ENCODE measurements around the gene ABTB2. TPM values are rescaled to one million over a fixed set of nuclear protein-coding genes. Genes with fewer than 3 reads are reported as not detected.
A peak's percentile ranks its signal among the peaks of the same experiment; 100 is the strongest.

ABTB2 gene
- polyA plus RNA-seq, 1 of the 3 experiments (the other 2 are of a cell fraction) = 7.8 TPM

DNA sequence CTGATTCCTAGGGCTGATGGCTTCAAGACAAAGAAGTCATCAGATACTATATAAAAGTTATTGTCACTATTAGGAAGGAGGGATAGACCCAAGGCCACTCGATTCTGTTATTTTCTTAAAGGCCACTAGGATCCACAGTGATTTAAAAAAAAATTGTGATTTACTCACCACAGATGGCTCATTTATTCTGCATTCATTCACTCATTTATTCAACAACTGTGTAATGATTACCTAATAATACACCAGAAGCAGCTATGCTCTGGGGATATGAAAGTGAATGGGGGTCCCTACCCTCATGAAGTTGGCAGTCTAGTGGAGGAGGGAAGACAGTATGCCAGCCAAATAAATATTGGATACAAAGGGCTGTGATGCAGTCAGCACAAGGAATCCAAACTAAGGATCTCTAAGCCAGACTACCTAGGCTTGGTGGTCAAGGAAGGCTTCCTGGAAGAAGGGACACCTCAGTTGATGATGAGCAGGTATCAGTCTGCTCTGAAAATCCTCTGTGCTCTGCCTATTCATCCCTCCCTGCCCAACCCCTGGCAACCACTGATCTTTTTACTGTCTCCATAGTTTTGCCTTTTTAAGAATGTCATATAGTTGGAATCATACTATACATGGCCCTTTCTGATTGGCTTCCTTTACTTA, 141.9 kb downstream of the ABTB2 start:
- CTCF ChIA-PET = interaction anchor here (2.1 kb wide), 1 partner anchor 10 kb away, joined by 6 read pairs; no protein-coding TSS in a partner anchor

DNA sequence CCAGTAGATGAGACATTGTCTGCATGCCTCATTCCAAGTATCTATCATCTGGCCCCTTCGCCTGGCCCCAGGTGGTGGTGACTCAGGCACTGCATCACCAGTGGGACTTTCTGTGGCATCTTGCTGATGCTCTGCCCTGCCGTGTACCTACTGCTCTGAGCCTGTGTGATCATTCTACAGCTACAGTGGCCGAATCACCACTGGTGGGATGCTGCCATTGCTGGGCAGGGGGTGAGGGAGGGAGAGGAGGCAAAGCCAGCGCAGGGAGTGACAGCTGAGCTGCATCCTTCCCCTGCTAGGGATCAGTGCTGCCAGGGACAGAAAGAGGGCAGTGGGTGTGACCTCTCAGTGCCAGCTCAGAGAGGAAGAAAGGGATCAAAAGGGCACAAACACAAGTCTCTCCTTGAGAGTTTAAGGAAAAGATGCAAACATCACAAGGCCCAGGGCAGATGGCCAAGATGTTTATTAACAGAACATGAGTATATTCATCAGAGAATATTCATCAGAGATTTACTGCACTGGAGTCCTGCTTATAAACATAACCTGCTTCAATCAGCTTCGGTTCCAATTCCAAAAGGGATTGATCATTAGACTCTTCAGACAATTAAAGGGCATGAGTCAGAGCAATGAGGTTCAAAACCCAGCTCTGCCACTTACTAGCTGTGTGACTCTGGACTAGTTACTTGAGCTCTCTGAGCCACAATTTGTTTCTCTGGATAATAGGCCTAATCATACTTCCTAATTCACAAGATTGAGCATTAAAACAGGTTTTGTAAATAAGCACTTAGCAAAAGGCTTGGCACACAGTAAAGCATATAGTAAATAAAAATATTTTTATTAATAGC, 142.6 kb downstream of the ABTB2 start:
- Histone ChIP-seq H4K20me1 (ENCODE audit: insufficient read depth) (no peaks in the 10 kb centered on the region), H3K9ac (no peak overlapping the region), H3K9me3 (no peaks in the 10 kb centered on the region), H3K4me1 (ENCODE audit: control insufficient read depth in 1 of 2, insufficient read depth in 2 of 2, low read depth in 1 of 2, low read length in 1 of 2) (peaks cover 6 to 15% of the 10 kb centered on the region in 2 experiments; a peak in 3 of 4 replicates), H3K27ac (ENCODE audit: low read depth in 2 of 2, low read length in 1 of 2) (peak overlapping the region in 1 of 2 experiments; percentile 14; a peak in 1 of 4 replicates), H3K4me3 (ENCODE audit: low read depth in 2 of 2, low read length in 1 of 2) (no peak overlapping the region), H3K36me3 (replicated peaks in 1 of 2; ENCODE audit: control insufficient read depth in 1 of 2, insufficient read depth in 2 of 2, low read length in 1 of 2) (no peaks in the 10 kb centered on the region), H3K4me2 (0 out of 2 replicates have a peak overlapping the region, but pooled peaks have one; percentile 23), H3K27me3 (ENCODE audit: insufficient read depth) (no peaks in the 10 kb centered on the region), H3K9me2 (no peaks in the 10 kb centered on the region), H3F3A (replicated peaks; ENCODE audit: insufficient read depth) (peaks cover 9% of the 10 kb centered on the region), H3K79me2 (ENCODE audit: insufficient read depth) (no peaks in the 10 kb centered on the region), H2AFZ (ENCODE audit: low read depth) (no peak overlapping the region)
- CTCF ChIA-PET = interaction anchor here (1.4 to 2.1 kb wide), 2 partner anchors 11 kb away, joined by 3 to 6 read pairs; no protein-coding TSS in a partner anchor
- POLR2A ChIA-PET = no interaction called here
- WGBS (ENCODE audit: low lambda C conversion rate) = 26% methylated on average over 5 of the region's 5 CpGs
- no peak for DNase-seq
- TF ChIP-seq MEF2A (IDR thresholded peaks at IDR 0.05; ENCODE audit: borderline replicate concordance, low read depth) = no peak
- TF ChIP-seq, protein P1, sequence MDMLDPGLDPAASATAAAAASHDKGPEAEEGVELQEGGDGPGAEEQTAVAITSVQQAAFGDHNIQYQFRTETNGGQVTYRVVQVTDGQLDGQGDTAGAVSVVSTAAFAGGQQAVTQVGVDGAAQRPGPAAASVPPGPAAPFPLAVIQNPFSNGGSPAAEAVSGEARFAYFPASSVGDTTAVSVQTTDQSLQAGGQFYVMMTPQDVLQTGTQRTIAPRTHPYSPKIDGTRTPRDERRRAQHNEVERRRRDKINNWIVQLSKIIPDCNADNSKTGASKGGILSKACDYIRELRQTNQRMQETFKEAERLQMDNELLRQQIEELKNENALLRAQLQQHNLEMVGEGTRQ (IDR thresholded peaks at IDR 0.05; ENCODE audit: borderline replicate concordance, low read depth, low read length) = no peak
- TF ChIP-seq SMC3 (IDR thresholded peaks at IDR 0.05; ENCODE audit: low read depth, low read length) = no peak
- TF ChIP-seq YY1 (IDR thresholded peaks at IDR 0.05; ENCODE audit: low read depth) = no peak
- TF ChIP-seq RCOR1 (IDR thresholded peaks at IDR 0.05; ENCODE audit: low read length) = no peak
- peak; percentile 74 for TF ChIP-seq JUND (IDR thresholded peaks at IDR 0.05)
- TF ChIP-seq ELF1 (IDR thresholded peaks at IDR 0.05) = no peak
- no peak for TF ChIP-seq FOXM1 (IDR thresholded peaks at IDR 0.05; ENCODE audit: low read depth)
- TF ChIP-seq, protein P2, sequence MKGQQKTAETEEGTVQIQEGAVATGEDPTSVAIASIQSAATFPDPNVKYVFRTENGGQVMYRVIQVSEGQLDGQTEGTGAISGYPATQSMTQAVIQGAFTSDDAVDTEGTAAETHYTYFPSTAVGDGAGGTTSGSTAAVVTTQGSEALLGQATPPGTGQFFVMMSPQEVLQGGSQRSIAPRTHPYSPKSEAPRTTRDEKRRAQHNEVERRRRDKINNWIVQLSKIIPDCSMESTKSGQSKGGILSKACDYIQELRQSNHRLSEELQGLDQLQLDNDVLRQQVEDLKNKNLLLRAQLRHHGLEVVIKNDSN (IDR thresholded peaks at IDR 0.05; ENCODE audit: borderline replicate concordance, low read depth) = no peak
- TF ChIP-seq NFIC (IDR thresholded peaks at IDR 0.05; ENCODE audit: borderline replicate concordance) = peak; percentile 64; the same call in 1 of the 2 replicates
- TF ChIP-seq, protein P3, sequence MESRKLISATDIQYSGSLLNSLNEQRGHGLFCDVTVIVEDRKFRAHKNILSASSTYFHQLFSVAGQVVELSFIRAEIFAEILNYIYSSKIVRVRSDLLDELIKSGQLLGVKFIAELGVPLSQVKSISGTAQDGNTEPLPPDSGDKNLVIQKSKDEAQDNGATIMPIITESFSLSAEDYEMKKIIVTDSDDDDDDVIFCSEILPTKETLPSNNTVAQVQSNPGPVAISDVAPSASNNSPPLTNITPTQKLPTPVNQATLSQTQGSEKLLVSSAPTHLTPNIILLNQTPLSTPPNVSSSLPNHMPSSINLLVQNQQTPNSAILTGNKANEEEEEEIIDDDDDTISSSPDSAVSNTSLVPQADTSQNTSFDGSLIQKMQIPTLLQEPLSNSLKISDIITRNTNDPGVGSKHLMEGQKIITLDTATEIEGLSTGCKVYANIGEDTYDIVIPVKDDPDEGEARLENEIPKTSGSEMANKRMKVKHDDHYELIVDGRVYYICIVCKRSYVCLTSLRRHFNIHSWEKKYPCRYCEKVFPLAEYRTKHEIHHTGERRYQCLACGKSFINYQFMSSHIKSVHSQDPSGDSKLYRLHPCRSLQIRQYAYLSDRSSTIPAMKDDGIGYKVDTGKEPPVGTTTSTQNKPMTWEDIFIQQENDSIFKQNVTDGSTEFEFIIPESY (IDR thresholded peaks at IDR 0.05; ENCODE audit: borderline replicate concordance, low read depth) = peak; percentile 44; the same call in 1 of the 2 replicates
- TF ChIP-seq RXRA (IDR thresholded peaks at IDR 0.05; ENCODE audit: borderline replicate concordance, low read depth) = peak; percentile 31; the same call in 1 of the 2 replicates
- peak; percentile 88 for TF ChIP-seq FOSL2 (IDR thresholded peaks at IDR 0.05; ENCODE audit: borderline replicate concordance, low read depth)
- TF ChIP-seq TCF12 (IDR thresholded peaks at IDR 0.05) = peak; percentile 85
- TF ChIP-seq POLR2AphosphoS5 (IDR thresholded peaks at IDR 0.05; ENCODE audit: low read depth, low read length) = no peak
- TF ChIP-seq IRF3 (IDR thresholded peaks at IDR 0.05; ENCODE audit: low read depth, low read length) = no peak
- TF ChIP-seq RAD21 (IDR thresholded peaks at IDR 0.05; ENCODE audit: low read length) = no peak
- TF ChIP-seq, protein P4, sequence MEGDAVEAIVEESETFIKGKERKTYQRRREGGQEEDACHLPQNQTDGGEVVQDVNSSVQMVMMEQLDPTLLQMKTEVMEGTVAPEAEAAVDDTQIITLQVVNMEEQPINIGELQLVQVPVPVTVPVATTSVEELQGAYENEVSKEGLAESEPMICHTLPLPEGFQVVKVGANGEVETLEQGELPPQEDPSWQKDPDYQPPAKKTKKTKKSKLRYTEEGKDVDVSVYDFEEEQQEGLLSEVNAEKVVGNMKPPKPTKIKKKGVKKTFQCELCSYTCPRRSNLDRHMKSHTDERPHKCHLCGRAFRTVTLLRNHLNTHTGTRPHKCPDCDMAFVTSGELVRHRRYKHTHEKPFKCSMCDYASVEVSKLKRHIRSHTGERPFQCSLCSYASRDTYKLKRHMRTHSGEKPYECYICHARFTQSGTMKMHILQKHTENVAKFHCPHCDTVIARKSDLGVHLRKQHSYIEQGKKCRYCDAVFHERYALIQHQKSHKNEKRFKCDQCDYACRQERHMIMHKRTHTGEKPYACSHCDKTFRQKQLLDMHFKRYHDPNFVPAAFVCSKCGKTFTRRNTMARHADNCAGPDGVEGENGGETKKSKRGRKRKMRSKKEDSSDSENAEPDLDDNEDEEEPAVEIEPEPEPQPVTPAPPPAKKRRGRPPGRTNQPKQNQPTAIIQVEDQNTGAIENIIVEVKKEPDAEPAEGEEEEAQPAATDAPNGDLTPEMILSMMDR (IDR thresholded peaks at IDR 0.05) = no peak
- TF ChIP-seq EP300 (IDR thresholded peaks at IDR 0.05; ENCODE audit: borderline replicate concordance in 1 of 2, low read depth in 1 of 2, low read length in 1 of 2) = peak in 1 of 2 experiments; percentile 78; a peak in 1 of 4 replicates

More for the DNA sequence above, 141.9 kb downstream of the ABTB2 start:
- Histone ChIP-seq H3F3A (replicated peaks; ENCODE audit: insufficient read depth) (peaks cover 9% of the 10 kb centered on the region), H3K9me2 (no peaks in the 10 kb centered on the region), H3K27ac (ENCODE audit: low read depth in 2 of 2, low read length in 1 of 2) (no peak overlapping the region), H3K9ac (no peak overlapping the region), H3K4me3 (ENCODE audit: low read depth in 2 of 2, low read length in 1 of 2) (no peak overlapping the region), H4K20me1 (ENCODE audit: insufficient read depth) (no peaks in the 10 kb centered on the region), H3K27me3 (ENCODE audit: insufficient read depth) (no peaks in the 10 kb centered on the region), H3K79me2 (ENCODE audit: insufficient read depth) (no peaks in the 10 kb centered on the region), H2AFZ (ENCODE audit: low read depth) (no peak overlapping the region), H3K9me3 (no peaks in the 10 kb centered on the region), H3K4me2 (no peak overlapping the region), H3K4me1 (ENCODE audit: control insufficient read depth in 1 of 2, insufficient read depth in 2 of 2, low read depth in 1 of 2, low read length in 1 of 2) (peaks cover 6 to 15% of the 10 kb centered on the region in 2 experiments; a peak in 3 of 4 replicates), H3K36me3 (replicated peaks in 1 of 2; ENCODE audit: control insufficient read depth in 1 of 2, insufficient read depth in 2 of 2, low read length in 1 of 2) (no peaks in the 10 kb centered on the region)
- 83% methylated on average over 1 of the region's 1 CpG for WGBS (ENCODE audit: low lambda C conversion rate)
- DNase-seq = no peak
- no peak for TF ChIP-seq RFX5 (IDR thresholded peaks at IDR 0.05; ENCODE audit: low read length)
- POLR2A ChIA-PET = no interaction called here

Measured in SK-N-SH (cell line).